ENCODE results near the gene SHISA4.
"Not testable (repeated sequence)": the region's sequence is repeated elsewhere in the genome, so short reads cannot be mapped to it uniquely, and the experiment has no call there.

Gene SHISA4

DNA sequence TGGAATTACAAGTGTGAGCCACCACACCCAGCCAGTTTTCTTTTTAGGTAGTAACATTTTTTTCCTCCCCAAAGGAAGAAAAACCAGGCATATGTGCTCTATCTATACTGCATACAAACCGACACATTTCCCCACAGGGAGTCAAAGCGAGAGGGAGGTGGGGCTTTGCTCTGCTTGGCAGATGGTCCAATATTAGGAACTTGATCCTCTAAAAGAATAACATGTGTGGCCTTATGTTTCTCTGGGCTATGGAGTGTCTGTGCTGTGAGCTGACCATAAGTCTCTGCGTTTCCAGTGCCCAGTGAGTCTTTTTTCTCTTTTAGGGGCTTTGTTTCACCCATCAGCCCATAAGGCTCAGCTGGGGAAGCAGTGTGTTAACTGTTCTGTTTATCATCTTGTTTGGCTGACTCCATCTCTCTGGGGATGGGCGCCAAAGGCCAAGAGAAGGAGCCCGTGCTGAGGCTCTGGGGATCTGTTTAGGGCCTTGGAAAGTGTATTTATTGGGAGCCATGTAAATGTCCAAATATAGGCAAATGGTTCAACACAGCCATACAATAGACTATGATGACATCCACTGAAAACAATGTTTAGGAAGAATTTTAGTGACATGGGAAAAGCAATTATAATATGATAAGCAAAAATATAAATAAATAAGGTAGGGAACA, 37.4 kb downstream of the SHISA4 start:
- DNase-seq (ENCODE audit: low read depth in 3 of 3, low spot score in 1 of 3) = no peak

DNA sequence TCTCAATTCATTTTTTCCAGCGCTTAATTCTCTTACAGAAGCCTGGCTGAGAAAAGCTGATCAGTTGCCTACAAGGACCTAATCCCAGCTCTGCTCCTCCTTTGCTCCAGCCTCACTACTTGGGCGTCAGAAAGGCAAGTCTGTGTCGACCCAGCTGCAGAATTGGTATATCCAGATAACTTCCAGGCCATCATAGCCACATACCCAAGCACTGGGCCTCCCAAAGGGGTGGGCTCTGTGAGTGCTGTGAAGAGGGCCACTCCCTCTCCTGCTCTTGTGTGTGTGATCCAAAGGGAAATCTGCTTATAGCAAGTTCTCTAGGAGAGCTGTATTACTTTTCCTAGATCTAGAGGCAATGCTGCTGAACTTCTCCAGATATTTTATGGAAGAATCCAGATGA, 39.6 kb downstream of the SHISA4 start:
- no peak for DNase-seq (ENCODE audit: low read depth in 3 of 3, low spot score in 1 of 3)

GRCh38 chr1:201930137-201930536, 41.4 kb downstream of the SHISA4 start:
- no peak for DNase-seq (ENCODE audit: low read depth in 3 of 3, low spot score in 1 of 3)

- no peak for DNase-seq (ENCODE audit: low read depth in 3 of 3, low spot score in 1 of 3)
Measured at GRCh38 chr1:201930803-201931202, 42.1 kb downstream of the SHISA4 start.

DNA sequence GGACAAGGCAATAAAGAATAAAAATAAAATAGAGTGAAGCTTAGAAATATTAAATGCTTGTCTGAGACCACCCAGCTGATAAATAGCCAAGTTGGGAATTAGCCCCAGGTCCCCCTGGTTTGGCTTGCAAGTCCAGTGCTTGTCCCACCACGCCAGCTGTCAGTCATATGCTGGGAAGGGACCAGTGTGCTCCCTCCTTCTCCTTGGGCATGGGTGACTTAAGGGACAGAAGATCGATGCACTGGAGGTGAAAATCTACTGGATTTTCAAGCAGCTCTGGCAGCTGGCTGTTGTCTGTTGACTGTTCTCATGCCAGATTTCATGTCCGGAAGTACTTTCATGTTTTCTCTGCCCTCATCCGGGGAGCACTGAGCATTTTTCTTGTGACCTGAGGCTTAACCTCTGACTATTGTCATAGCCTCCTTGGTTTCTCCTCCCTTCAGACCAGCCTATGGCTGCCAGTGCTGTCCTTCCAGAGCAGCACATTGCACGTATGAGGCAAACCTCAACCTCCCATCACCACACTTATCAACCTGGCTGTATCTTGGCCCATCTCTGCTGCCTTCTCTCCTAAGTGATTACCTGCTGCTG, 45.2 kb downstream of the SHISA4 start:
- no peak for DNase-seq (ENCODE audit: low read depth in 3 of 3, low spot score in 1 of 3)

- DNase-seq (ENCODE audit: low read depth in 3 of 3, low spot score in 1 of 3) = no peak
Measured at GRCh38 chr1:201937624-201938213, 49.0 kb downstream of the SHISA4 start.

GRCh38 chr1:201938440-201939035, 49.8 kb downstream of the SHISA4 start:
- DNase-seq (ENCODE audit: low read depth in 3 of 3, low spot score in 1 of 3) = no peak

DNA sequence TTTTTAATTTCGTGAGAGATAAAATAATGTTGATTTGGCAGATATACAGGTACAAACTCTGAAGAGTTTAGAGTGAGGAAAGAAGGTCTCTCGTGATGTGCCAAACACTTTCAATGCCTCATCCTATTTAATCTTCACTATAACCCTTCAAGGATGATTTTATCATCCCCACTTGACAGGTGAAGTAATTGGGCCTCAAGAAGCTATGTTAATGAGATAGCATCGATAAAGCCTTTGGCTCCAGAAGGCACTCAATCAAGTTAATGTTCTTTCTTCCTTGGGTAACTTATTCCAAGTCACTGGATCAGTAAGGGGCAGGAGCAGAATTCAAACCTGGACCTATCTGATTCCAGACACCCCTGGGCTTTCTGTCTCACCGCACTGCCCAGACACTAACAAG, 50.5 kb downstream of the SHISA4 start:
- no peak for DNase-seq (ENCODE audit: low read depth in 3 of 3, low spot score in 1 of 3)

DNA sequence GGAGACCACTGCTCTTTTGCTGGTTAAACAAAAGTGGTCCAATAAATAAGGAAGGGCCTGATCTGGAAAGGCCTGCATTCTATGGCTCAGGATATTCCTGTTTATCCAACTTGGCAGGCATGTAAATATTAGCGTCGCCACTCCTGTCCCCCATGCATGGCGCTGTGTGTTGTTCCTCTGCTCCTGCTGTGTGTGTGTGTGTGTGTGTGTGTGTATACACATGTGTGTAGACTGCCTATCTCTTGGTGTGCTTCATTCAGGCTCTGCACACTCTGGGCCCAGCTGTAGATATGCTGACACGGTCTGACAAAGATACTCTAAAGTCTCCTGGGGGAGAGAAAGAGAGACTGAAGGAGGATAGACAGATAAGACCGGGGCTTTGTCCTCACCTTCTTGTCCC, 50.9 kb downstream of the SHISA4 start:
- DNase-seq (ENCODE audit: low read depth in 3 of 3, low spot score in 1 of 3) = no peak

GRCh38 chr1:201940316-201940715, 51.6 kb downstream of the SHISA4 start:
- not testable (repeated sequence) for DNase-seq (ENCODE audit: low read depth in 3 of 3, low spot score in 1 of 3)

DNA sequence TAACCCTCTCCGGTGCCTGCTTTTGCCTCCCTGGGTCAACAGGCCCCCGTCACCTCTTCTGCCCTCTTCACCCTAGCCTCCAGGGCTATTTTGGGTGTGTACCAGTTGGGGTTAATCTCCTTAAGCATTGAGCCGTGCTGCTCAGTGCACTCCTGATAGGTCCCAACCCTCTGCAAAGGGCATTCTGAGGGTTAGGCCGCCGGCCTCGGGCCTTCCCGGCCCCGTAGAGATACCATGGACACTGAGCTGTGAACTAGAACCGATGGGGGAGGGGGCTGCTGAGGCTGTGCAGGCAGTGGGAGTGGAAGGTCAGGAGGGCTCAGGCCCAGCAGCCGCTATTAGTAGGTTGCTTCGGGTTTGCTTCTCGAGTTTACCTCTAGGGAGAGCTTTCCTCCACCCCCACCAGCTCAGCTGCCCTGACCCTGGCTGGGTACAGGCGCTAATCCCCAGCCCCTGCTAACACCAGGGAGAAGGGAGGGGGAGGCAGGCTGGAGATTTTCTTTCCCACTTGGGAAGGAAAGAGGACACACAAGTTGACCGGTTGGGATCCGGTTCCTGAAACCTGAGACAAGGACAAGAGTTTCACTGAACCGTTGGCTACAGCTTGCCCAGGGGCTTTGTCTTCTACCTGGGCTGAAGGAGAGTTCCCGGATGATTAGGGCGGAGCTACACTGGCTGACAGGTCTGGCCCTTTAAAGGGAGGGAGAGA, 52.9 kb downstream of the SHISA4 start:
- DNase-seq (ENCODE audit: low read depth in 3 of 3, low spot score in 1 of 3) = no peak

GRCh38 chr1:201942129-201942495, 53.4 kb downstream of the SHISA4 start:
- no peak for DNase-seq (ENCODE audit: low read depth in 3 of 3, low spot score in 1 of 3)

Data from stimulated activated CD4-positive, alpha-beta T cell treated with anti-CD3 and anti-CD28 coated beads, TNF-alpha, amount 100 ng/mL, for 1 hour (primary cell).